Measurements from ENCODE around the gene GDF9.

The GDF9 gene

DNA sequence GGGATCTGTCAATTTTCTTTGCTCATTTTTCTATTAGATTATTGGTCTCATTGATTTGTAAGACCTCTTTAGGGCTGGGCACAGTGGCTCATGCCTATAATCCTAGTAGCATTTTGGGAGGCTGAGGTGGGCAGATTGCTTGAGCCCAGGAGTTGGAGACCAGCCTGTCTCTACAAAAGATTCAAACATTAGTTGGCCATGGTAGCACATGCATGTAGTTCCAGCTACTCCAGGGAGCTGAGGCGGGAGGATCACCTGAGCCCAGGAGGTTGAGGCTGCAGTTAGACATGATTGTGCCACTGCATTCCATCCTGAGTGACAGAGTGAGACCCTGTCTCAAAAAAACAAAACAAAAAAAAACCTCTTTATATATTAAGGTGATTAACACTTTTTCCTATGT lies 29.4 kb downstream of the GDF9 start:
- no peak for DNase-seq (ENCODE audit: low read depth)

DNA sequence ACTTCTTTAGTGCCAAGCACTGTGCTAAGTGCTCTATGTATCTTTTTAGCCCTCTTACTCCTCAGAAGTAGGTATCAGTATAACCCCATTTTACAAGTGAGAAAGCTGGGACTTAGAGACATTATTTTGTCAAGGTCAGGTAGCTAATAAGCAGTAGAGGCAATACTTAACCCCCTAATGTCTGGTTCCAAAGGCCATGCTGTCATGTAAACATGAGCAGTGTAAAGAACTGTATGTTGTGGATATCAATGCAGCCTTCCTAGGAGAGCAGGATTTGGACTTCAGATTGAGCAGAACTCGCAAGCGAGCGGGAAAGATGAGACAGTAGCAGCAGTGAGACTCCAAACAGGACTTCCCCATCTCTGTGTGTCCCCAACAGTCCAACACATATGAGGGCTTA lies 32.2 kb downstream of the GDF9 start:
- DNase-seq (ENCODE audit: low read depth), result no peak

DNA sequence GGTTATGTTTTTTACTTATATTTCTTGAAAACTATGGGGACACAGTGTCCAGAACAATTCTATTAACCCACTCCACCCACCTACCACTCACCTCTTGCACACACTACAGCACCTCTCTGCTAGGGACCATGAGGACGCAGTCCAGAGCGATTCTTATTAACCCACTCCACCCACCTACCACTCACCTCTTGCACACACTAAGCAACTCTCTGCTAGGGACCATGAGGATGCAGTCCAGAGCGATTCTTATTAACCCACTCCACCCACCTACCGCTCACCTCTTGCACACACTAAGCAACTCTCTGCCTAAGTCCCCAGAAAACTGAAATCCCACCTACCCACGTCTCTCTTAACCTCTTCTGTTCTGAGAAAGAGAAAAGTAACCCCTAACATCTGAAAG lies 33.7 kb downstream of the GDF9 start:
- no peak for DNase-seq (ENCODE audit: low read depth)

DNA sequence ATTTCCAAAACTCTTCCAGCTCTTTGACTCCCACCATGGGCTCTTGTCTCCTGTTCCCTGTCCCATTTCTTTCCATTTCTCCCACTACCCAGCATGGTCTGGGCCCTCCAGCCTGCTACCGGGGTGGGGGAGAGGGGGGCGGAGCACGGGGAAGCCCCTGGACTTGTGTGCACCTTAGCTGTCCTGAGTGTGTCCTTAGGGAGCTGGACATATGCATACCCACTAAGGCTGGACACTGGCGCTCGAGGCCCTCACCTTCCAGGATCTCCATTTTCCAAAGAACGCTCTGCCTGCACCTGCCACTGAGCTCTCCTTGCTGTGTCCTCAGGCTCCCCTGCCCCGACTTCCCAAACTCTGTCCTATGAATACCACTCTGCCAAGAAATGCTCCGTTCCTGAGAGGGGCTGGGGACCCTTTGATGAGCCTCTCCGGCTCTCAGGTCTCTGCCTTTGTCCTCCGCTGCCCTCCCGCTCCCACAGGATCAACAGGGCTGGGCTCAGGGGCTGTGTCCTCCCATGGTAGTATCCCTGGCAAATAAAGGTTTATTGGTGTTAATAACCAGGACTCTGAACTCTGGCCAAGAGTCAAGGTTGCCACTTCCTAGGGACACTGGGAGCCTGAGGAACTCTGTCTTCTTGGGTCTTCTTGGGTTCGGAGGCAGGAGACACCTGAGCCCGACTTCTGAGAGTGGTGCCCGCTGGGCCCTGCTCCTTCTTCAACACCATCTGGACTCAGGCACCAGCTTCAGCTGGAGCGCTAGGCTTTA lies 35.0 kb downstream of the GDF9 start:
- no peak for DNase-seq (ENCODE audit: low read depth)

DNA sequence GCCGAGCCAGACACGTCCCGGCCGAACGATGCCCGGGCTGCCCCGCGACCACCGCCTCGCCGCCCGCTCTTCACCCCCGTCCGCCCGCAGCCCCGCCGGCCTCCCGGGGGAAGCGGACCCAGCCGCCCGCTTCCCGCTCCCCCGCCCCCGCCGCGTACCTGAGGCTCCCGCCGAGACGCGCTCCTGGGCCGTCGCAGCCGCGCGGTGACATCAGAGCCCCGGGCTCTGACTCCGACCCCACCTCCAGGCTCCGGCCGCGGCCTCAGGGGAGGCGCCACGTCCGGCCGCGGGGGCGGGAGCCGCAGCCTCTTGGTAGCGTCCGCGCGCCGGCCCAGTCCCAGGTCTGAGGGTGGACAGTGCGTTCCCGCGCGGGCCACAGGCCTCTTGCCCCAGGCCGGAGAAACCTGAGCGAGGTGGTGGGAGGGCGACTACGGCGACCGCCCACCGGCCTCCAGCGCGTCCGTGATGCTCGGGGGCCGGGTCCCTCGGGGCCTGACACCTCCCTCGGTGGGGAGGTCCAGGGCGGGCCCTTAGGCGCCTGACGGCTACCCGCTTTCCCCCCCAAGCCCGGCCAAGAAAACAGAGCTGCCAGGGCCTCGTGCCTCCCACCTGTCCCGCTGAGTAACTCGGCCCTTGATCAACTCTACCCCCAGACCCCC lies 35.7 kb downstream of the GDF9 start, which contains the start of gene SHROOM1:
TSS of gene SHROOM1 (minus strand) at position 212 of the 659 bp plus-strand sequence. CDS start 4,507 bp downstream, outside the sequence.
- DNase-seq (ENCODE audit: low read depth), result peak; percentile 42

DNA sequence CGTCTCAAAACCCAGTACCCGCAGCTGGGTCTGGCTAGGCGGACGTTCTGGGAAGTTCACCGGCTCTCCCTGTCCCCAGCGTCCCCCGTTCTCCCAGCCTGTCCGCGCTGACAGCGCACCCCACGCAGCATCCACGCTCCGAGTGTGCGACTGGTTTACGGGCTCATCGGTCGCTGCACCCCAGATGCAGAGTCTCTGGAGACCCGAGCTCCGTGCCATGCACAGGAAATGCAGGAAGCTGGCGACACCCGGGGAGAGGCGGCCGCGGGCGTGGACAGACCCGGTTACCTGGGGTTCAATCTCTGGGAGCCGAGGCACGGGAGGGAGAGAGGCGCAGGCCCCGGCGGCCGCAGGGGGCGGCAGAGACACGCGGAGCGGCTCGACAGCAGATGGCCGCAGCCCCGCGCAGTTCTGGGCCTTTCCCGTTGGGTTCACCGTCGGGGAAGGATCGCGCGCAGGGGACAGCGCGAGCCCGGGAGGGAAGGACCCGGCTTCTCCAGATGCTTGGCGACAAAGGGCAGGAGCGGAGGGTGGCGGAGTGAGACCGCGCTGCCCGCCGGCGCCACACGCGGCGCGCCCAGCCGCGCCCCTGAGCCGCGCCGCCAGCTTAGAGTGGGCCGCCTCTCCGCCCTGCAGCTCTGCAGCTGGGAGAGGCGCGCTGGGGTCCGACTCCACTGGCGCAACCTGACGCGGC lies 36.4 kb downstream of the GDF9 start:
- DNase-seq (ENCODE audit: low read depth), result peak; percentile 69

DNA sequence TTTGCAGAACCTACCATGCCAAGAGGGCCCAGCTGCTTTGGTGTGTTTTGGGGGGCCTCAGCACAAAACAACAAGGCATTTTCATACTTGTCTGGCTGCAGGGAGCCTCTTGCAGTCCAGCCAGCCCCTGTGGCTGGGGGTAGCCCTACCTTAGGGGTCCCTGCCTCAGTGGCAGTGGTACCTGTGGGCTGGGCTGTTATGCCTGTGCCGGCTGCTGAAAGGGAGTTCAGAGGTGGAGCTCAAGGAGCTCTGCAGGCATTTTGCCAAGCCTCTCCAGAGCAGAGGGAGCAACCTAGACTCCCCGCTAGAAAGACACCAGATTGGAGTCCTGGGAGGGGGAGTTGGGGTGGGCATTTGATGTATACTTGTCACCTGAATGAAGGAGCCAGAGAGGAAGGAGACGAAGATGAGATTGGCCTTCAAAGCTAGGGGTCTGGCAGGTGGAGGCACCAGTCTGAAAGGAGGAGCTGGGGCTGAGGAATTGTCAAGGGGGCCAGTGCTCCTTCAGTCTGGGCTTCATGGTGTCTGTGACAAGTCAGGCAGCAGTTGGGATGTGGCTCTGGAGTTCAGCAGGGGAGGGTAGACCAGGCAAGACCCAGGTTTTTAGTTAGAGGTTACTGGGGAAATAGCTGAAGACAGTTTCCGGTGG lies 37.3 kb downstream of the GDF9 start:
- no peak for DNase-seq (ENCODE audit: low read depth)

DNA sequence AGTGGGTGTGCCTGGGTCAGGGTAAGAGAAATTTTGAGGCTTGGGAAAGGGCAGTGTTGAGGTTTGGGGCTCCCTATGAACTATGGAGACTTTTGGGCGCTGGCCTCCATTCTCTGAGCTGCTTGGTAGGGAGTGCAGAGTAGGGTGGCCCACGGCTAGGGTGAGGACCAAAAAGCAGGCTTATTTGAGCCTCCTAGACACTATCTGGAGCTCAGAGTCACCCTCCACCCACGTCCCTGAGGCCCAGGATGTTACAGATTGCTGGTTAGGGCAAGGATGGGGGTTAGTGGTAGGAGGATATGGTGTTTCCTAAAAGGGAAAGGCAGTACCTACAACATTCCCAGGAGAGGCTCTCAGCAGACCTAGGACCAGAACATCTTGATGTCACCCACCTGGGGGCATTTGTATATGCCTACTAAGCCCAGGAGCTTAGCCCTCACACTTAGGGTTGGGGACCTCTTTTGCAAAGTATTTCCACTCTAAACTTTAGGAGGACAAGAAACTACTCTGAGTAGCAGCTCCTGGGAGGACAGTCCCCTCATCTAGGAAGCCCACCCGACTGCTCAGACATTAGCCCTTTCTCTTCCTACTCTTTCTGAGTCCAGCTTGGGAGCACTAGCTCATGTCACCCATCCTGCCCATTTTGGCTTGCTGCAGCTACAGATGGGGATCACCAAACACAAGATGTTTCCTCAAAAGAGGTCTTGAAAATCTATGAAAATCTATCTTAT lies 38.2 kb downstream of the GDF9 start:
- no peak for DNase-seq (ENCODE audit: low read depth)

DNA sequence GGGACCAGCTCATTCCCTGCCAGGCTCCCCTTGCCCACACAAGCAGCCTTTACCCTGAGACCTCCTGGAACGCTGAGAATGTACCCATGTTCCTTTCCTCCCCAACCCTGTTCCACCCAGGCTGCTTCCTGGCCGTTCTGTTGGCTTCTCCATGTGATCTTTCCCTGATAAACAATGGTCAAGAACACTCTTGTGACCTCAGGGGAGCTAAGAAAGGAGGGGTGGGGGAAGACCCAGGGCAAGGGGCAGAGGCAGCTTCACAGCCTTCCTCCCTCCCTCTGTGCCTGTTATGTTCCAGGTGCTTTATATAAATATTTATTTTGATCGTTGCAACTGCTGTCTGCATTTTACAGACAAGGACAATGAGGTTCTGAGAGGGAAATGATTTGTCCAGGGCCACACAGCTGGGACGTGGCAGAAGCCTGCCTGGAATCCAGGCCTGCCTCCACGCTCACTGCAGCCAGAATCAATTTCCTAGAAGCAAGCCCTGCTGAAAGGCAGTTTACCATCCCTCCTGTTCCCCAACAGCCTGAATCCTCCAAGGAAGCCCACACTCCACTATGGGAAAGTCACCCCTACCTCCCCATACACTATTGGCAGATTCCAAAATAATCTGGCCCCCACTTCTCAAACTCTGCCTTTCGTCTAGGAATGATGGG lies 39.7 kb downstream of the GDF9 start:
- no peak for DNase-seq (ENCODE audit: low read depth)

DNA sequence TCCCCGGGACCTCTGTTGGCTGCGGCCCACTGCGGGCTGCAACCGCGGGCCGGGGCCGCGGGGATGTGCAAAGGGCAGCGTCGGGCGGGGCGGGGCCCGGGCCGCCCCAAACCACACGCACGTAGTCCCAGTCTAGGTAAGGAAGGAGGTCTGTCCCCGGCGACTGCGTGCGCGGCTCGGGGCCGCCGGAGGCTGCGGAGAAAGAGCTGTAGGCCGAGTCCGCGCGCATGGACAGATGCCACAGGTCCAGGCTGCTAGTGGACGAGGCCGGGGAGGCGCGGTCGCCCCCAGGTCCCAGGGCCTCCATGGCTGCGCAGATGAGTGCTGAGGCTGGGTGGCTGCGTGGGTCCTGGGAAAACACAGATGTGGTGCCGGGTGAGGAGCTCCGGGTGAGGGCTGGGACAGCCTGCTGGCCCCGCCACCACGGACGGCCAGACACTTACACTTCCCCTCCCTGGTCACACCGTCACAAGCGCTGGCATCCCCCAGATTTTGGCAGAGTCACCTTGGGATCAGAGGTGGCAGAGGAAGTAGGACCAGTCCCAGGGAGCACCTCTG lies 40.4 kb downstream of the GDF9 start:
- no peak for DNase-seq (ENCODE audit: low read depth)

DNA sequence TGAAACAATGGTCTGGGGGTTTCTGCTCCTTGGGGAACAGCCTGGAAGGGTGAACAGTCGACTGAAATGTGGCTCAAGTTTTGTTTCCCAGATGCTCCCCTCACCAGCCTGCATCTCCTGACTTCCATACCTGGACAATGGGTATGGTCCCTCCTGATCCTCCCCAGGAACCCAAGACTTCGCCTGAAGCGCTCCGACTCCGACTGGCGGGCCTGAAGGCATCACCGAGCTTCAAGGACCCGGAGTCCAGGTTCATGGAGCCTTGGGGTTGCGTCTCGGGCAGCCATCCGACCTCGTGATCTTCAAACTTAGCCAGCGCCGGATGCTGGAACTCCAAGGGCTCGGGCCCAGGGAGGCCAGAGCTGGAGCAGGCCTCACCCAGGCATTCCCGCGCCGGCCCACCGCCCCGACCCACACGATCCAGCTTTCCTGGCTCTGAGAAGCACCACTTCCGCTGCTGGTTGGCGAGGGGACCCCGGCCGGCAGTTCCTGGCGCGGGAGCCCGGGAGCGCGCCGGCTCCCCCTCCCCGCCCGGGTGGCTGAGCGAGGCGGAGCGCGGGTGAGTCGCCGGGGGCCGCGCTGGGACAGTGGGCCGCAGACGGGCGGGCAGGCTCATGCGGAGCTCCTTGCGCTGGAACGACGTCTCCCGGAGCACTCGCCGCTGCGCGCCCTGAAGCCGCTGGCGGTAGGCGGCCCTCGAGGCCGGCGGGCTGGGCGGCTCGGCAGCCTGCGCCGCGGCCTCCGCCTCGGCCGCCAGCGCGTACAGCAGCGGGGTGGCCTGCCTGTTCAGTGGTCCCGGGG lies 41.0 kb downstream of the GDF9 start:
- DNase-seq (ENCODE audit: low read depth), result no peak

DNA sequence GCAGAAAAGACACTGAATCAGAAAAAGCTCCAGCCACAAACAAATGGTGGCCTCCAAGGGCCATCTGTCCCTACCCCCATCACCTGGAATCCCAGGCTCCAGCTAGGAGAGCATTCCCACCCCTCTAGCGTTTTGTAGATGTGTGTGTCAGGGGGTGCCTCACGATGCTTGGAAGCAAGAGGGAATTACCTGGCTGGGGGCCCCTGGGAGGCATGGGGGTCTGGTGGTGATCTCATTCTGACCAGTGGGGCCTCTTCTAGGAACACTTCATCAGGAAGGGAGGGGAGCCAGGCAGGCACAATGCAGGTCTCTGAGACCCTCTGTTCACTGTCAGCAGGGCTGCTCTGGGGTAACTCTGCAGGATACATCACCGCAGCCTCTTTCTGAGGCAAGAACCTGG lies 41.8 kb downstream of the GDF9 start:
- no peak for DNase-seq (ENCODE audit: low read depth)

DNA sequence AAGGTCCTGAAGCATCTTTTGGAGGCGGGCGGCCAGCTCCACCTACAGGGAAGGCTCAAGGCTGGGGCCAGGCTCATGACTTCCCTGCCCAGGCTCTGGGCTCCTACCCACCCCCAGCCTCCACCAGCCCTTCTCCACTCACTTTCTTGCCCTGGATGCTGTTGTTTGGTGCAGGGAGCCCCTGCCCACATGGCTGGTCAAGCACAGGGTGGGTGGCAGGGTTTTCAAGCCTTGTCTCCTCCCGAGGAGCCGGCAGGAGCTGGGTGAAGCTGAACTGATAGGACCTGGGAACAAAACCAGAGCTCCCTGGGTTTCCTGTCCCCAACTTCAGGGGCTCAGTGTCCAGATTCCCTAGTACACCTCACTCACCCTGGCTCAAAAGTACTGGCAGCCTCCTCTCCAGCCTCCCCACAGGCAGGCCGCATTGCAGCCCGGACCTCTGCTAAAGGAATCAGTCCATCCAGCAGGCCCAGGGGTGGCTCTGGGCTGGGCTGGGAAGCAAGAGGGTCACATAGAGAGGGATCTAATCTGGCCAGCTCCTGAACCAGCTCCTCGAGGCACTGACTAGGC lies 42.7 kb downstream of the GDF9 start:
- no peak for DNase-seq (ENCODE audit: low read depth)

DNA sequence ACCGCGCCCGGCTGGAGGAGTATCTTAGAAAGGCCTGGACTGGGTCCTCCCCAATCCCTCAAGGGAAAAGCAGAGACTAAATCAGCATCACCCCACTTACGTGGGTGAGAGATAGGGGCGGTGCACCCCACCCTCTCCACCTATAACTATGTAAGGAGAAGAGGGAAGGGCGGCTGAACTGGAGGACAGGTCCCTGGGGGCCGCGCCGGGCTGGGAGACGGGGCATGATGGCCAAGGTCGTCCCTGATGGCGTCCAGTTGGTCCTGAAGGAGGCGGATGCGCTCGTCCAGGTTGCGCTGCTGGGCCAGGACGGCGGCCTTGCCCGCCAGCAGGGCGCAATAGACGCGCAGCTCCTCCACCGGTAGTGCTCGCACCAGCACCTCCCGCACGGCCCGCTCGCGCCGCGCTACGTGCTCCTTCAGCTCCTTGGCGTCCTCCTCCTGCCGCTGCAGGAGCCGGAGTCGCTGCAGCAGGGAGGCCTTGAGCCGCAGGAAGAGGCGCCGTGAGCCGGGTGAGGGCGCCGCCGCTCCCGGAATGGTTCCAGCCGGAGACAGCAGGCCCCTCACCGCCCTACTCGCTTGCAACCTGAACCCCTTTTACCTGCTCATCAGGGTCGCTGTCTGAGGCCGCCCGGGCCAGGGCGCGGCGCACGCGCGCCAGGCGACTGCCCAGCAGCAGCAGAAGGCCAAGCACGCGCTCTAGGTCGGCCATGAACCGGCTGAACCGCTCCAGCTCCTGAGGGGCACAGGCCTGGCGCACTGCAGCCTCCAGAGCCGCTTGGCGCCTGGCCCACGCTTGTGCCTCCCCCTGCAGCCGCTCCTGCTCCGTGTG lies 43.4 kb downstream of the GDF9 start:
- DNase-seq (ENCODE audit: low read depth), result no peak

DNA sequence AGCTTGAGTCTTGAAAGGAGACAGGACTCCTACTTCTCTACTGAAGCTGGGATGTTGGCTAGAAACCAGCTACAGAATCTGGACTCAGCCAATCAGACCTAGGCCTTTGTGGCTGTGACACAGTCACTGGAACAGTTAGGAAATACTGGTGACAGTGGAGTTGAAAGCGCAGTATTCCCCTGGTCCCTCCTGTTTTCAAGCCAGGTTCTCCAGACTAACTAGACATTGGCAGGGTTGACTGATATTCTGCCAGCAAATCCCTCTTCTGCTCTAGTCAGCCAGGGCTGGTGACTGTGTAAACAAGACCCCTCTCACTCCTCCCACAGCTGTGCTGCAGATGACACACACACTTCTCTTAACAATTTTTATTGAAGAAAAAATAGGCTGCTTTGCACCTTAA lies 44.5 kb downstream of the GDF9 start:
- peak; percentile 52 for DNase-seq (ENCODE audit: low read depth)

DNA sequence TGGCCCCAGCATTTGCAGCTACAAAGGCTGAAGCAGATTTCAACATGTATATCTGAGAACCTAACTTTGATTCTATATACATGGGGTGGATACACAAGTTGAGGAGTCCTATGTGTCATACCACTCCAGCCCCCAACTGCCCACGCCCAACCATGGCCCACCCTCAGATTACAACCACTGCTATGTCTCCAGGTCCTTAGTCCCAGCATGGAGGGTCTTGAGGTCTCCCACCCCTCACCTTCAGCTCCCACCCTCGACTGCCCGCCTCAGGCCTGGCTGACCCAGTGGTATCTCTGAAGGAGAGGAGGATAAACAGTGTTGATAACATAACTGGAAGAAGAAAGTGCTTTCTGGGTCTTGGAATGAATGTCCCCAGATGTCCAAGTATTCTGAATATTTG lies 44.9 kb downstream of the GDF9 start:
- DNase-seq (ENCODE audit: low read depth), result no peak

DNA sequence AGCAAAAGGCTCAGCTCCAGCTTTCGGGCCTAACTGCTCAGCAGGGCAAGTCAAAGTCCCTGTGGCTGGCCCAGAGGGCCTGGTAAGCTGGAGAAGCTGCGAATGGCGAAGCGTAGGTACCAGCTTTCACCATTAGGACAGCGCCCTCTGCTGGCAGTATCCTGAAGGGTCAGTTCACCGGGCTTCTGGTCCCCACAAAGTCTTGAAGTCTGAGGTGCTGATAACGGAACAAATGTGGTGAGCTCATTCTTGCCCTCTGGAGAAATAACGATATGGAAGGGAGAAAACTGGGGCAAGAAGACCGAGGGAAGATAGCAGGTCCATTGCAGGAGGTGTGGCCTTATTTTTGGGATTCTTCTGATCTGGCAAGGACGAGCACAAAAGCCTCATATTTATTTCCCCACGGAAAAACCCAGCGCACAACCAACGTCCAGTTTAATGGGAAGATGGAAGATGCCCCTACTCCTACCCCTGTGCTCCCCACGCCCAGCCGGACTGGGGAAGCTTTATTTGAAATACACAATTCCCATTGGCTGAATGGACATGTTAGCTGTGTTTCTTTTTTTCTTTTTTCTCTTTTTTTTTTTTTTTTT lies 46.0 kb downstream of the GDF9 start:
- DNase-seq (ENCODE audit: low read depth), result peak; percentile 91

DNA sequence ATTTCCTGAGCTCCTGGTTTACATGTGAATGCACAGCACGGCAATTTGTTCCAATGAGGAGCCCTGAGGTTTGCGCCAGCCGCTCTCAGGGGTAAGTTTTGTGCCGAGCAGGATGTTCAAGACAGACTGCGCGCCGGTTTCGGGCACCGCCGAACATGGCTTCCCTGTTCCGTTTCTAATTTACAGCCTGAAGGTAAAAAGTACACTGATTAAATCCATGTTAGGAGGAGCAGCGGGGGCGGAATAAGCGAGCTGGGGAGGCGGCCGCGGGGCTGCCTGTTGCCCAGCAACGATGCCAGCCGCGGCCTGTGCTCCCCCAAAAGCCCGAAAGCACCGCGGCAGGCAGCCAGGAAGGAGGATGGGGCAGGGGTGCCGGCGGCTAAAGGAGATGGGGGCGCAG lies 46.8 kb downstream of the GDF9 start:
- DNase-seq (ENCODE audit: low read depth), result no peak

DNA sequence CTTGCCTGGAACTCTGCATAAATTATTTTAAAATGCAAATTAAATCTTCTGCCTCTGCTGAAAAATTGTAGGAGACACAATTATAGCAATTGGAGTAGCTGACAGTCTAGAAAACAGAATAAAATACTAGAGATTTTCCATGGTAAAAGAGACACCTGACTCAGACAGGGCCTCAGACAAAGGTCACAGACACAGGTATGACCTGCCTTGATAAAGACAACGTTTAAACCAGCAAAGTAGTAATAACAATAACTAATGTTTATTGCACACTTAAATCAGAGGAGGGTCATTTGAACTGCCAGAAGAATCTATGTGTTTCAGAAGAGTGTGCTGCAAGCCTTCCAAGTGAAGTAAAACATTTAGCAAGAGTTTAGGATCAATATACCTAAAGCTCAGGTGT lies 49.3 kb downstream of the GDF9 start:
- no peak for DNase-seq (ENCODE audit: low read depth)
